ENCODE measurements around the gene AFF3. TPM values are rescaled to one million over a fixed set of nuclear protein-coding genes. Genes with fewer than 3 reads are reported as not detected.
A peak's percentile ranks its signal among the peaks of the same experiment; 100 is the strongest.

AFF3 gene
- total and polyA plus RNA-seq, 4 donors = 0.48 to 5.3 (median 2.3) TPM

DNA sequence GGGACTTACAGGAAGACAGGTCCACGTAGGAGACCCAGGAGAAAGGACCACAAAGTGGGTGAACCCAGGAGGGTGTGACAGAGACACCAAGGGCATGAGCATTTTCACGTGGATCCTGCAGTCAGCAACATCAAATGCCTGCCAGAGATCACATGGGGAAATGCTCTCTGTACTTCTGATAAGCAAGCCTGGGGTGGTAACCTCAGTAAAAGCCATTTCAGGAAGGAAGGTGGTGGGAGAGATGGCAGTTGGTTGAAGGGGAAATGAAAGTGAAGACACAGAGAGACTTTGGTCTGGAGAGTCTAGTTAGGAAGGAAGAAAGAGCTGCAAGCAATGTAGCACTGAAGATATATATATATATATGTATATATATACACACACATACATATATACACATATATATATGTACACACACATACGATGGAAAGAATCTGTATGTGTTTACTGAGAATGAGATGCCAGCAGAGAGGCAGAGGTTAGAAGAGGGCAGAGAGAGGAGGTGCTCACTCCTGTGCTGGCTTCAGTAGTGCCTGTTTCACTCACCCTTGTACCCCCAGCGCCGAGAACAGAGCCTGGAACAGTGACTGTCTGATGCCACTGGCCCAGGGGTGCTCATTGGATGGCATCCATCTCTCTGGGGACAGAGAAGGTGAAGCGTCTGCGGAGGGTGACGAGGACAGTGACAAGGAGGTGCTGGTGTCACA, 314.9 kb downstream of the AFF3 start:
- no peak overlapping the region for H3K27ac ChIP-seq (ENCODE audit: low read depth in 1 of 2, low read length in 2 of 2)
- TF ChIP-seq RXRA (IDR thresholded peaks at IDR 0.05) = peak in 1 of 2 donors; percentile 50
- no peak for TF ChIP-seq SP1 (IDR thresholded peaks at IDR 0.05)
- TF ChIP-seq JUND (IDR thresholded peaks at IDR 0.05) = no peak
- no peak for TF ChIP-seq YY1 (IDR thresholded peaks at IDR 0.05)
- TF ChIP-seq, protein P1, sequence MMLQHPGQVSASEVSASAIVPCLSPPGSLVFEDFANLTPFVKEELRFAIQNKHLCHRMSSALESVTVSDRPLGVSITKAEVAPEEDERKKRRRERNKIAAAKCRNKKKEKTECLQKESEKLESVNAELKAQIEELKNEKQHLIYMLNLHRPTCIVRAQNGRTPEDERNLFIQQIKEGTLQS (IDR thresholded peaks at IDR 0.05) = no peak
- TF ChIP-seq GABPA (IDR thresholded peaks at IDR 0.05 in 1 of 2, conservative IDR thresholded peaks at IDR 0.05 in 1 of 2) = no peak
- TF ChIP-seq EGR1 (IDR thresholded peaks at IDR 0.05; ENCODE audit: low read depth in 2 of 2) = no peak
- TF ChIP-seq TAF1 (conservative IDR thresholded peaks at IDR 0.05) = no peak
- peak in 1 of 2 donors; percentile 28 for TF ChIP-seq RAD21 (IDR thresholded peaks at IDR 0.05)
- no peak for TF ChIP-seq FOXA2 (IDR thresholded peaks at IDR 0.05)
- no peak for TF ChIP-seq HNF4G (IDR thresholded peaks at IDR 0.05)
- TF ChIP-seq, protein P2, sequence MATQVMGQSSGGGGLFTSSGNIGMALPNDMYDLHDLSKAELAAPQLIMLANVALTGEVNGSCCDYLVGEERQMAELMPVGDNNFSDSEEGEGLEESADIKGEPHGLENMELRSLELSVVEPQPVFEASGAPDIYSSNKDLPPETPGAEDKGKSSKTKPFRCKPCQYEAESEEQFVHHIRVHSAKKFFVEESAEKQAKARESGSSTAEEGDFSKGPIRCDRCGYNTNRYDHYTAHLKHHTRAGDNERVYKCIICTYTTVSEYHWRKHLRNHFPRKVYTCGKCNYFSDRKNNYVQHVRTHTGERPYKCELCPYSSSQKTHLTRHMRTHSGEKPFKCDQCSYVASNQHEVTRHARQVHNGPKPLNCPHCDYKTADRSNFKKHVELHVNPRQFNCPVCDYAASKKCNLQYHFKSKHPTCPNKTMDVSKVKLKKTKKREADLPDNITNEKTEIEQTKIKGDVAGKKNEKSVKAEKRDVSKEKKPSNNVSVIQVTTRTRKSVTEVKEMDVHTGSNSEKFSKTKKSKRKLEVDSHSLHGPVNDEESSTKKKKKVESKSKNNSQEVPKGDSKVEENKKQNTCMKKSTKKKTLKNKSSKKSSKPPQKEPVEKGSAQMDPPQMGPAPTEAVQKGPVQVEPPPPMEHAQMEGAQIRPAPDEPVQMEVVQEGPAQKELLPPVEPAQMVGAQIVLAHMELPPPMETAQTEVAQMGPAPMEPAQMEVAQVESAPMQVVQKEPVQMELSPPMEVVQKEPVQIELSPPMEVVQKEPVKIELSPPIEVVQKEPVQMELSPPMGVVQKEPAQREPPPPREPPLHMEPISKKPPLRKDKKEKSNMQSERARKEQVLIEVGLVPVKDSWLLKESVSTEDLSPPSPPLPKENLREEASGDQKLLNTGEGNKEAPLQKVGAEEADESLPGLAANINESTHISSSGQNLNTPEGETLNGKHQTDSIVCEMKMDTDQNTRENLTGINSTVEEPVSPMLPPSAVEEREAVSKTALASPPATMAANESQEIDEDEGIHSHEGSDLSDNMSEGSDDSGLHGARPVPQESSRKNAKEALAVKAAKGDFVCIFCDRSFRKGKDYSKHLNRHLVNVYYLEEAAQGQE (IDR thresholded peaks at IDR 0.05) = no peak
- peak in 1 of 2 donors; percentile 35 for TF ChIP-seq HNF4A (conservative IDR thresholded peaks at IDR 0.05)
- TF ChIP-seq, protein P3, sequence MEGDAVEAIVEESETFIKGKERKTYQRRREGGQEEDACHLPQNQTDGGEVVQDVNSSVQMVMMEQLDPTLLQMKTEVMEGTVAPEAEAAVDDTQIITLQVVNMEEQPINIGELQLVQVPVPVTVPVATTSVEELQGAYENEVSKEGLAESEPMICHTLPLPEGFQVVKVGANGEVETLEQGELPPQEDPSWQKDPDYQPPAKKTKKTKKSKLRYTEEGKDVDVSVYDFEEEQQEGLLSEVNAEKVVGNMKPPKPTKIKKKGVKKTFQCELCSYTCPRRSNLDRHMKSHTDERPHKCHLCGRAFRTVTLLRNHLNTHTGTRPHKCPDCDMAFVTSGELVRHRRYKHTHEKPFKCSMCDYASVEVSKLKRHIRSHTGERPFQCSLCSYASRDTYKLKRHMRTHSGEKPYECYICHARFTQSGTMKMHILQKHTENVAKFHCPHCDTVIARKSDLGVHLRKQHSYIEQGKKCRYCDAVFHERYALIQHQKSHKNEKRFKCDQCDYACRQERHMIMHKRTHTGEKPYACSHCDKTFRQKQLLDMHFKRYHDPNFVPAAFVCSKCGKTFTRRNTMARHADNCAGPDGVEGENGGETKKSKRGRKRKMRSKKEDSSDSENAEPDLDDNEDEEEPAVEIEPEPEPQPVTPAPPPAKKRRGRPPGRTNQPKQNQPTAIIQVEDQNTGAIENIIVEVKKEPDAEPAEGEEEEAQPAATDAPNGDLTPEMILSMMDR (IDR thresholded peaks at IDR 0.05; ENCODE audit: low read depth, low read length, missing input control) = no peak
- TF ChIP-seq, protein P4, sequence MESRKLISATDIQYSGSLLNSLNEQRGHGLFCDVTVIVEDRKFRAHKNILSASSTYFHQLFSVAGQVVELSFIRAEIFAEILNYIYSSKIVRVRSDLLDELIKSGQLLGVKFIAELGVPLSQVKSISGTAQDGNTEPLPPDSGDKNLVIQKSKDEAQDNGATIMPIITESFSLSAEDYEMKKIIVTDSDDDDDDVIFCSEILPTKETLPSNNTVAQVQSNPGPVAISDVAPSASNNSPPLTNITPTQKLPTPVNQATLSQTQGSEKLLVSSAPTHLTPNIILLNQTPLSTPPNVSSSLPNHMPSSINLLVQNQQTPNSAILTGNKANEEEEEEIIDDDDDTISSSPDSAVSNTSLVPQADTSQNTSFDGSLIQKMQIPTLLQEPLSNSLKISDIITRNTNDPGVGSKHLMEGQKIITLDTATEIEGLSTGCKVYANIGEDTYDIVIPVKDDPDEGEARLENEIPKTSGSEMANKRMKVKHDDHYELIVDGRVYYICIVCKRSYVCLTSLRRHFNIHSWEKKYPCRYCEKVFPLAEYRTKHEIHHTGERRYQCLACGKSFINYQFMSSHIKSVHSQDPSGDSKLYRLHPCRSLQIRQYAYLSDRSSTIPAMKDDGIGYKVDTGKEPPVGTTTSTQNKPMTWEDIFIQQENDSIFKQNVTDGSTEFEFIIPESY (IDR thresholded peaks at IDR 0.05) = no peak
- TF ChIP-seq, protein P5, sequence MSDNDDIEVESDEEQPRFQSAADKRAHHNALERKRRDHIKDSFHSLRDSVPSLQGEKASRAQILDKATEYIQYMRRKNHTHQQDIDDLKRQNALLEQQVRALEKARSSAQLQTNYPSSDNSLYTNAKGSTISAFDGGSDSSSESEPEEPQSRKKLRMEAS (IDR thresholded peaks at IDR 0.05) = no peak

More for the DNA sequence above, 314.9 kb downstream of the AFF3 start:
- Histone ChIP-seq H3K27me3 (ENCODE audit: control insufficient read depth in 4 of 4, insufficient read depth in 4 of 4, low read length in 3 of 4) (no peaks in the 10 kb centered on the region), H3K4me1 (ENCODE audit: control insufficient read depth in 4 of 4, insufficient read depth in 4 of 4, low read length in 3 of 4) (peaks cover 0 to 17% (median 6%) of the 10 kb centered on the region in 4 donors), H3K9me3 (ENCODE audit: control insufficient read depth in 4 of 4, low read length in 3 of 4) (no peaks in the 10 kb centered on the region), H3K36me3 (ENCODE audit: control insufficient read depth in 4 of 4, insufficient read depth in 3 of 4, low read depth in 1 of 4, low read length in 3 of 4) (no peaks in the 10 kb centered on the region), H3K9ac (ENCODE audit: low read depth in 1 of 2, low read length in 2 of 2) (no peak overlapping the region), H3K4me3 (ENCODE audit: low read depth in 1 of 3, low read length in 3 of 3) (no peak overlapping the region)
- 71% methylated on average over 8 of the region's 8 CpGs for WGBS
- DNase-seq (ENCODE audit: low spot score) = no peak

Measured in liver (tissue), 9 donors.